HG03354 (cell line): ENCODE results near the gene TACC3.

Experiments used
- ATAC-seq: cut with Tn5 transposase; IDR thresholded peaks from one replicate; pipeline ENCODE4 v1.9.1; 2021; ENCODE audit warnings: mild to moderate bottlenecking; ENCODE audit not compliant: unreplicated experiment, poor library complexity, severe bottlenecking

TACC3 gene

DNA sequence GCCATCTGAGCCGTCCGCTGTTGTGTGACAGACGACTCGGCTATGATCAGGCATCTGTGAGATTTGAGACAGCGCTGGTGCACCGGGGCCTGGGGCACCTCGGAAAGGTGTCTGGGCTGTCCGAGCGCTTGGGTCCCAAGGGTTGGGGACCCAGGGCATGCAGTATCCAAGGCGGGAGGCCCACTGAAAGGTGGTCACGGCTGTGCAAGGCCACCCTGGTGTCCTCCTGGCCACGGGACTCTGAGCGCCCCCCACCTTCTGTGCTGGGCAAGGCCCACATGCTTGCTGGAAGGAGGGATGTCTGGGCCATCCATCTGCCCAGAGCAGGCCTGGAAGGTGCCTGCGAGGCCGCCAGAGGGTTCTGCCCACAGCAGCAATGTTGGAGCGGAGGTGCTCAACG, 19.9 kb downstream of the TACC3 start:
- ATAC-seq = no peak

DNA sequence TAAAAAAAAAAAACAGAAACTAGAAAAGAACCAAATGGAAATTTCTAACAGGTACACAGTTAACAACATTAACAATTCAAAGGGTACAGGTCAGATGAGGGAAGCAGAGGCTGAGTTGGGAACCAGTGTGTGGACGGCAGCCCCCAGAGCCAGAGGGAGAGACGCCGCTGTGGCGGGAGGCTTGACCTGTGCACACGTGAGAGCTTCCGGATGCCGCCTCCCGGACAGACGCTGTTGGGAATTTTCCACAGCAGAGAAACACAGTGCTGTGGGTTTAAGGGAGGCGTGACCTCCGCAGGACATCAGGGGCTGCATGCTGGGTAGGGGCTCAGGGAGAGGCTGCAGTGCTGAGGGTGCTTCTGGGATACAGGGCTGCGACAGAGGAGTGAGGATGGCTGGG, 22.2 kb downstream of the TACC3 start:
- ATAC-seq = no peak

DNA sequence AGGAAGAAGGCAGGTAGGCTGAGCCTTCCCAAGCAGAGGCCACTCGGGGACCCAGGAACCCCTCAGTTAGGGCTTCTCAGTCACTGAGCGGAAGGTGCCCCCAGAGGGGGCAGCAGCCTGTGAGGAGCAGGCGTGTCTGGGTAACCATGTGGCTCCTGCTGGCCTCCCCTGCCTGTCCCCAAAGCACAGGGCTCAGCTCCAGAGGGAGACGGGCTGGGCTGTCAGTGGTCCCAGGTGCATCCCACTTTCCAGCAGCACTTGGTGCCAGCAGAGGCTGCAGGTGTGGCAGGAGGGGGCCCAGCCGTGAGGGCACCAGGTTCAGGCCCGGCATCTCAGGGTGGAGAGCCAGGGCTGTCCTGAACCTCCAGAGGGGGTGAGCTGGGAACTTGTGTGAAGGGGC, 22.7 kb downstream of the TACC3 start:
- no peak for ATAC-seq

DNA sequence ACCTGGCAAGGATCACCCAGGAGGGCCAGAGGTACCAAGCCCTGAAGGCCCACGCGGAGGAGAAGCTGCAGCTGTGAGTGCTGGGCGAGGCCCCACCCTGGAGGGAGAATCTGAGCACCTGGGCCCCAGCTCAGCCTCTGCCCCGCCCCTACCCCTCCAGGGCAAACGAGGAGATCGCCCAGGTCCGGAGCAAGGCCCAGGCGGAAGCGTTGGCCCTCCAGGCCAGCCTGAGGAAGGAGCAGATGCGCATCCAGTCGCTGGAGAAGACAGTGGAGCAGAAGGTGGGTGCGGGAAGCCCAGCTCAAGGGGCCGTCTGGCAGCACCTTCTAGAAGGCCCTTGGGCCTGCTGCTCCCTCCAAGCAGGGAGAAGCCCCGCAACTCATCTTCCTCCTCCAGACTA, 23.2 kb downstream of the TACC3 start:
- no peak for ATAC-seq

DNA sequence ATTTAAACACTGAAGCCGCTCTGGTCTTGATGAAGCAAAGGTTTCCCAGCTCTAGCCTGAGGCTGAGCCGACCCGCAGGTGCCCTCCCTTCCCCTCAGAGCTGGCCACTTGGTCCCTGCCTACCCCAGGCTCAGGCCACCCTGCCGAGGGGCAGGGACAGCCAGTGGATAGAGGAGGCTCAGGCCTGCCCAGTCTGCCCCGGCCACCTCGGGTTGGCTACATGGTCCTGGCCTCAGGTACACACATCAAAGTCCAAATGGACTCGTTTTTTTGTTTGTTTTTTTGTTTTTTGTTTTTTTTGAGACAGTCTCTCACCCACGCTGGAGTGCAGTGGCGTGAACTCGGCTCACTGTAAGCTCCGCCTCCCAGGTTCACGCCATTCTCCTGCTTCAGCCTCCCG, 23.8 kb downstream of the TACC3 start:
- ATAC-seq = no peak

DNA sequence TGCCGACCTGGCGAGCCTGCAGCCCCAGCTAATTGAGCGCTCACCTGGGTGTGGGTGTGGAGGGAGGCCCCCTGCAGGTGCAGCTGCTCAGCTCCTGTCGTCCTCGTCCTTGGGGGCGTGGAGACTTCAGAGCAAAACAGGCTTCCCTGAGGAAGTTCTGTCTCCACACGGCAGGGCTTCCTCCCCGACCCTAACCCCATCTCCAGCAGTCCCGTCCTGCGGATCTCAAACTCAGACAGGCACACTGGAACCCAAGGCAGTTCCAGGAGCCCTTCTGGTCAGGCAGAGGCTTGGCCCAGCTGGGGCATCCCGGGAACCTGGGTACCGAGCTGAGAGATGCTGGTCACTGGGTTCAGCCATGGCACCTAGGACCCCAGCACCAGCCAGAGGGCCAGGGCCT, 24.4 kb downstream of the TACC3 start:
- ATAC-seq = no peak

DNA sequence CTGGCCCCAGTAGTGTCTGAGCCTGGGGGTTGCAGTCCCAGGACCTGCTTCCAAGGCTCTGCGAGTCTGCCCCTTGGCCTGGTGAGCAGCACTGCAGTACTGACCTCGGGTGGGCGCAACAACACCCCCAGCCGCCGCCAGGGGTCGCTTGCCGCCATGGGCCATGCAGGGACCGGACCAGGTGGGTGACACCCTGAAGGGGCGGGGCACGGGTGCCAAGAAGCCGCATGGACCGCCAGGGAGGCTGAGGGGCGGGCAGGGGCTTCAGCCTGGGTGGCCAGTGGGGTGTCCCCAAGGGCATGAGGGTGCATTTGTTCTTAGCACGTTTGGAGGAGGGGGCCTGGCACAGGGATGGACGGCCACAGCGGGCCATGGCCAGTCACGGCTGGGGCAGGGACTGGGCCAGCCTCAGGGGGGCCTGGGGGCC, 25.0 kb downstream of the TACC3 start:
- peak; percentile 77 for ATAC-seq

DNA sequence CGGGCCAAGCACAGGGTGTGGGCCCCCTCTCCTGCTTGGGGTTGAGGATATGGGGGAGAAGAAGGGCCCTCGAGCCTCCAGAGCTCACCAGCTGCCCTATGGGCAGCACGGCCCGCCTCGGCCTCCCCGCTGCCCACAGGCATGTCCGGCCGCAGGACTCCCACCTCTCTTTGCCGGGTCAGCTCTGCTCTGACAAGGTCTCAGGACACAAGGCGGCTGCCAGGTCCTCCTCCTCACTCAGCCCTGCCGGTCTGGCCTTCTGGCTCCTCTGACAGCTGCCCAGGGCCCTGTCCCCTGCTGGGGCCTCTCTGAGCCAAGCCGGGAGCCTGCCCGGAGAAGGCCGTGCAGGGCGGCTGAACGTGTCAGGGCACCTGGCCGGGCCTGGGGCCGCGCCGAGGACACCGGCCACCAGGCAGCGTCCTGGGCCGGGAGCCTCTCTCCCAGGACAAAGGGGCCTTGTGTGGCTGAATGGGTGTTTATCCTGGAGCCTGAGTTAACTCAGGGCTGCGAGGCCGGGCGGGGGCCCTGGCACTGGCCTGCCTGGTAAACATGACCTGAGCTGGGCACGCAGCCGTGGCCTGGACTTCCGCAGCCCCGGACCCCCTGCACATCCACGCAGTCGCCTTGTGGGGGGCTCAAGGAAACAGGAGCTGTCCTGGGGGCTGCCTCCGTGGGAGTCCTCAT, 25.7 kb downstream of the TACC3 start:
- no peak for ATAC-seq

DNA sequence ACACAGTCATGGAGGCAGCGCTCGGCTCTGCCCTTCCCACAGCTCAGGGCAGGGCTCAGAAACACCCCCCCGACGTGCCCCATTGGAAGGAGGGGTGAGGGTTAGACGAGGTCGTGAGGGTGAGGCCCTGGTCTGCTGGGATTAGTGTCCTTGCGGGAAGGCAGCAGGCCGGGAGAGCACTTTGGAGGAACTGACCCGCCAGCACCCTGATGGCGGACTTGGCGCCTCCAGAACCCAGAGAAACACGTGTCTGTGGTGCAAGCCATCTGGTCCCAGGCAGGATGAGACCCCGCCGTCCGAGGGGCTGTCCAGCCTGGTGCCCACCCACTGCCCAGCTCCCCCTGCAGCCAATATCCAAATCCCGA, 26.3 kb downstream of the TACC3 start:
- no peak for ATAC-seq

DNA sequence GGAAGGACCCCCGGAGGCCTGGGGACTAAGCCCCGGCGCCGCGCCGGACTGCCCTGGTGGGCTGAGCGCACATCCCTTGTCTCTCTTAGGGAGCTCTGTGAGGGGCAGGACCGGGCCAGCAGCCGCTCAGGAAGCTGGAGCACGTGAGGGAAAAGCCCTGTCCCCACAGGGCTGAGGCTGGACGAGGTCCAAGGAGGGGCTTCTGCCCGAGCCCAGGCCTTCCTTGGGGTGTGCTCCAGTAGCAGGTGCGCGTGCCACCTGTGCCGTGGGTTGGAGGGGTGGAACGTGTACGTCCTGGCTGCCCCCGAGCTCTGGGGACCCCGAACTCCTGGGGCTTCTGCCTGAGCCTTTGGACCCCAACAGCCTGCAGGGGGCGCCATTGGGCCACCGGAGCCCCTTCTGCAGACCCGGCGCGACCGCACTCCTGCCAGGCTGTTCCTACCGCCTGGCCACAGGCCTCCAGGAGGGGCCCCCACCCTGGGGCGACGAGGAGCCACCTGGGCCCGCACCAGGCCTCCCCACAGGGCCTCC, 27.2 kb downstream of the TACC3 start:
- no peak for ATAC-seq

DNA sequence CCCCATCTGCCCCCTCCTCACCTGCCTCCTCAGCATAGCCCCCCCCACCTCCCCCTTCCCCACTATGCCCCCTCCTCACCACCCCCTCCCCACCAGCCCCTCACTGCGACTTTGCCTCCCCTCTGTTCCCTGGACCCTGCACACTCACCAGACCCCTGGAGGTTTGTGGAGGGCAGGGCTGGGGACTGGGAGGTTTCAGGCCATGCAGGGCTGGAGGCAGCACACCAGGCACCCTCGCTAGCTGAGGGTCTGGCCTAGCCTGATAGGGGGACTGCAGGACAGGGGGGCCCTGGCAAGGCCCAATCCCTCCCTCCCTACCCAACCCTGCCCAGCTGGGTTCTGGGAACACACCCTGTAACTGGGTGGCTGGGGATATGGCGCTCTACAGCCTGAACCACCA, 28.0 kb downstream of the TACC3 start:
- ATAC-seq = no peak

DNA sequence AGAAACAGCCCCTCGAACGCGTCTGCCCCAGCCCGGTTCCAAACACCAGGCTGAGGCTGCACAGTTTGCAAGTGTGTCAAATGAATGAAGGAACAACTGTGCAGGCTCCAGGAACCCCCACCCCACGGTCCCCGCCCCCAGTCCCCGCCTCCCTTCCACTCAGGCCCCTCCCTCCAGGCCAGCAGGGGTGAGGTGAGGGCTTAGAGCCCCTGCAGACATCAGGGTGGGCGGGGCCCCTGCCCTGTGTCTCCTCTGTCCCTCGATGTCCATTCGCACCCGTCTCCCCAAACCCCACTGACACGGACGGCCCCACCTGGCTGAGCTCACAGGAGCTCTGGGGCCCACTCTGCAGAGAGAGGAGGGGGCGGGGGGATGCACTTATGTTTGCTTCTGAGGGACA, 28.5 kb downstream of the TACC3 start:
- ATAC-seq = no peak

DNA sequence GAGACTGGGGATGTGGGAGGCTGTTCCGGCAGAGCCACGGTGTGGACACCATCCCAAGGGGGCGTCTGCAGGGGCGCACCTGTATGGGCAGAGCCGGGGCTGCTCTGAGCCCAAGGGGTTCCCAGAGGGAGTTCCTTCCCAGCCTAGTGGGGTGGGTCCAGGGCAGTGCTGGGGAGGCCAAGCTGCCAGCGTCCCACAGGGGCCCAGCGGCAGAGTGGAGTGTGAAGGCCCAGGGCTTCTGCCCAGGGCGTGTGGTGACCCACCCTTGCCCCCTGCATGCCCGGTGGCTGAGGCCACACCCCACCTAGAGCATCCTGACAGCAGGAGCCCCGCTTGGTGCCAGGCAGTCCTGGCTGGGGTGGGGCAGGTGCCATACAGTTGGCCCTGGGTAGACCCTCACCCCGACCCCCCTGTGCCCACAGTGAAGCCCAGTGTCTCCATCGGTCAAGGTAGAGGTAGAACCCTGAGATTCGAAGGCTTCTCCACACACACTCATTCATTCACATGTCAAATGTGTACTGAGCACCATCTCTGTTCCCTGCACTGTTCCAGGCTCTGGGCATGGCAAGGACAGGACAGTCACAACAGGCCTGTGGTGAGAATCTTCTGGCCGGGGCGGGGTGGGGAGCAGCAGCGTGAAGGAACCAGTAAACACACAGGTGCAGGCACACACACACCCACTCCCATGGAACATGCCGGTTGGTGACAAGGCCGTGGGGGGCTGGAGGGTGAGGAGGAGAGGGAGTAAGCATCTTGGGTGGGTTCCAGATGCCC, 29.2 kb downstream of the TACC3 start:
- ATAC-seq = no peak

DNA sequence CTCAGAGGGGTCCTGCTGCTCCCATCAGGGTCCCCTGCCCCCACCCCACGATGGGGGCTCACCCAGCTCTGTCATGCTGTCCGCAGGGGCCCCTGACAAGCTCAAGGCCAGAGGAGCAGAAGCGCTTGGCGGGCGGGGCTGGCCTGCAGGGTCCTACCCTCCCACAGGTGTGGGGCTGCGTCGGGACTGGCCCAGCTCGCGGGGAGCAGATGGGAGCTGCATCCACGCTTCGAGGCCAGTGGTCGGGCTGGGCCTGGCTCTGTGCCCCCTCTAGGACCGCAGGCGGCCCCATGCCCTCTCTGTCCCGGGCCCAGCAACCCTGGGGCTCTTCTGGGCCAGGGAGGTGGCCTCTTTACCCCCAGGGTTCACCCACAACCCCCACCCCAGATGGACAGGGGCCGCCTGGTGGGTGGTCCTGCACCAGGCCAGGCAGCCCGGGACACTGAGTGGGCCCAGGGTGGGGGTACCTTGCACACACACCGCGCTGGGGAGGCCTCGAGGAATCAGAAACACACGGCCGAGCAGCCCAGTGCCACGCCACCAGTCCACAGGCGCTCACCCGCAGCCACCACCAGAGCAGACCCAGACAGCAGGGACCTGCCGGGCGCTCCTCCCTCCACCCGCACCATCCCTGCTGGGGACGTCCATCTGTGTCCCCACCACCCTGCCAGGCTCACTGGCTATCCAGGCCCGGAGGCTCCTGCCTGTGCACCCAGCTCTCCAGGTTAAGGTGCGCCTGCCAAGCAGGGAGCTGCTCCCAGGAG, 30.0 kb downstream of the TACC3 start:
- no peak for ATAC-seq

DNA sequence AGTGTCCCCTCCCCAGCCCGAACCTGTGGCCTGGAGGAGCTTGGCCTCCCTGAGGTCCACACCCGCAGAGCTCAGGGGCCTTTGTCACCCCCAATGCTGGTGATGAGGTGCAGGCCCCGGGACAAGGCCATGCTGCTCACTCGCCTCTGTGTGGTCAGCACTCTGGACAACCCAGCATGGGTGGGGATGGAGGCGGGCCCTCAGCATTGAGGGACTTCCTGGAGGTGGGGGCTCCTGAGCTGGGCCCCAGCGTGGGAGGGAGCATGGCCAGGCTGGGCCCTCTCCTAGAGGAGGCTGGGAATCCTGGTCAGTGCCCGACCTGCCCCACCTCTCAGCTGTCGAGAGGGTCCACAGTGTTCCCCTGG, 30.6 kb downstream of the TACC3 start:
- no peak for ATAC-seq

DNA sequence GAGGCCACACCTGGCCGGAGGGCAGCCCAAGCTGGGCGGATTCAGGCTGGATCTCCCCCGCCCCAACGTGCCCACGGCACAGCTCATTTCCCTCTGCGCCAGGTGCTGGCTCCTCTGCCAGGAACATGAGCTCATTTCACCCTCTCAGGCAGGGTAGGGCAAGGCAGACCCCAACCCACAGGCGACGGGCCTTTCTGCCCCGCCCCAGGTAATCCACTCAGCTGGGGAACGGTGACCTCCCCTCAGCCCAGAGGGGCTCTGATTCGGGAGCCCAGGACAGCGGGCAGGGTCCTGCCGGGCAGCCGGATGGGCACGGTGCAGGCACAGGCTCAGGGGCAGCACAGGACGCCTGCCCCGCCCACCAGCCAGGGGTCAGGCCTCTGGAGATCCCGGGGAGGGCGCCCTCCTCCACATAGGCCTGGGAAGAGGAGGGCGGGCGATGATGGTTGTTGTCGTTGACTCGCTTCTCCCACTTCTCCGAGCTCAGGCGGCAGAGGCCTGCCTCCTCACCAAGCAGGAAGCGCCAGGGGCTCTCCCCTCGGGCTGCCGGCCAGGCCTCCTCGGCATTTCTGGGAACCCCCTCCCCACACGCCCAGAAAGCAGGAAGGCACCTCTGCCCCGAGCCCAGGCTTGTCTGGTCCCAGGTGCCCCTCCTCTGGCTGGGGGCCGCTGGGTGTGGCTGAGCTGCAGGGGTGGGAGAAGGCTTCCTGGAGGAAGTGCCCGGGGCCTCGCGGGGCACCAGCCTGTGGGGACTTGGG, 31.1 kb downstream of the TACC3 start:
- no peak for ATAC-seq

DNA sequence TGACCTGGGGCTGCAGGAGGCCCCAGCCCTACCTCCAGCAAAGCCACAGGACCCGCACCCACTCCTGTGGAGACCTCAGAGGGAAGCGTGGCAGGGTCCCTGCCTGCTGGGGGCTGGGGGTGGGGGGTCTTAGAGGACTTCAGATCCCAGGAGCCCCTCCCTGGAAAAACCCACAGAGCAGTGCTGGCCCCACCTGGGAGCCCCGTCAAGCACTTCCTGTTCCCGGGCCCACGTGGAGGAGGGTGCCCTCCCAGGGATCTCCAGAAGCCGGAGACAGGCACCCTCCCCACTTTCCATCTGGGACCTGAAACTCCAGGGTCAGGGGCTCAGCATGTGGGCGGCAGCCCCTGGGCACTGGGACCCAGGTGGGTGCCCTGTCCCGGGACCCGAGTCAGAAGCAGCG, 32.0 kb downstream of the TACC3 start:
- no peak for ATAC-seq

DNA sequence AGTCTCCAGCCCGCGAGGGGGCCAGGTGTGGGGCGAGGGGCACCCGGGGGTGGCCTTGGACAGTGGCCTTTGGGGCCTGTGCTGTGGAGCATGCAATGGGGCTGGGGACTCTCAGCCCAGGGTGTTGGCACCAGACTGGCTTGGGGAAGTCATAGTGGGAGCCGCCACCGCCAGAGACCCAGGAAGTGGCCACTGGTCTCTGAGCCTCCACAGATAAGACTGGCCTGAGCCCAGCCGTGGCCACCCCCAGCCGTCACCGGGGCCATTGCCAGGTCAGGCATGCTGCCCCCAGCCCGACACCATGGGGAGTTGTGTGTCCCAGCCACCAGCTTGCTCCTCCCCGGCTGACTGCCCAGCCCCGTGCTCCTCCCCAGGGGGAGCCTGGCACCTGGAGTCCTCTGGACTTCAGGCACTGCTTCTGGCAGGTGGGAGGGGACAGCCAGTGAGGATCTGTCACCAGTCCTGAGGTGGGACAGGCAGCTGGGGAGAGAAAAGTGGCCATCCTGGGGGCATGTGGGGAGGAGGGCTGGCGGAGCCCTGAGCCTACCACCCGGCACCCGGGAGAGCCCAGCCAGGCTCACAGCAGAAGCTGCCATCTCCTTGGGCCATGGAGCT, 32.5 kb downstream of the TACC3 start:
- ATAC-seq = no peak

DNA sequence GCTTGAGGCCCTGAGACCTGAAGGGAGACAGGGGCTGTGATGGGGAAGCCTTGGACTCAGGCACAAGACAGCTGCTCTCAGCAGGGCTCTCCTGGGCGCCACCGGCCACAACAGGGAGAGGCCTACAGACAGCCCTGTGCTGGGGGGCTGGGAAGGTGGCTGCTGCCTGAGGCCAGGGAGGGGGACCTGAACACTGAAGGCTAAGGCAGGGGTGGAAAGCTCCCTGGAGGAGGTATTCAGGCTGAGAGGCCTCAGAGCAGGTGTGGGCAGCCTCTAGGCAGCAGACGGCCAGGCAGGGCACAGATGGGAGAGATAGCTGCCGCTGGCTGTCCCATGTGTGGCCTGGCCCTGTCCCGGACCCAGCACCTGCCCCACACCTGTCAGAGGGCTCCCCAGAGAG, 33.0 kb downstream of the TACC3 start:
- ATAC-seq = no peak

DNA sequence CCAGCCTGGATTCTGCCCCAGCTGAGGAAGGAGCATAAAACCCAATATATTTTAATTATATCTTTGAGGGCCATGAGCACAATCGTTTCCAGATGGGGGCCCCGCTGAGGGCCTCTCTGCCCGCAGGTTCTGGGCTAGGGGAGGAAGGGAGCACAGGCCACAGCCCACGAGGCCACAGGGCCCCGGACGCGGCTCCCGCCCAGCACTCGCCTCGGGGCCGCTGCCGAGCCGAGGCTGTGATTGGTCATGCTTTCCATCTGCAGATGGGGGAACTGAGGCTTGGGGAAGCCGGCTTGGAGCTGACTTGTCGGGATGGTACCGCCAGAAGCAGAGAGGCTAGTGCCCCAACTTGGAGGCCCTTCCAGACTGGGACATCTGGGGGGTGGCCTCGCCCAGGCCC, 34.0 kb downstream of the TACC3 start:
- ATAC-seq = no peak
